H1 (cell line): Measurements from ENCODE around the gene CDK5R1. TPM values are rescaled to one million over a fixed set of nuclear protein-coding genes. Genes with fewer than 3 reads are reported as not detected.
A peak's percentile ranks its signal among the peaks of the same experiment; 100 is the strongest.

Experiments used
- HDAC2 ChIP-seq, 2 experiments: fragments of 300-600 bp in 1 of 2; sonication (generic) in 1 of 2; IDR thresholded peaks; 2 replicates each; pipeline ENCODE4 v1.6.1; 2011 to 2012; ENCODE audit warnings: low read depth in 2 of 2, low read length in 2 of 2, mild to moderate bottlenecking in 2 of 2, moderate library complexity in 2 of 2, borderline replicate concordance in 1 of 2, inconsistent platforms in 1 of 2
- polyA plus RNA-seq, 7 experiments: library from polyadenylated mRNA; depleted of rRNA in 3 of 7; stranded (reverse) in 5 of 7; unstranded in 2 of 7; fragments of >200 nt in 5 of 7; fragments of 200-250 nt in 2 of 7; gene quantifications; 1 replicate in 5 of 7; 2 replicates in 1 of 7; 4 replicates in 1 of 7; pipeline versions ENCODE4 v1.2.1 to v1.2.3, GENCODE V29; 2011 to 2013; ENCODE audit warnings: missing spikeins in 2 of 7, mixed read lengths in 2 of 7
- total RNA-seq: library from RNA; stranded (reverse); fragmentation: NEBNext Ultra II Directional; extraction: Animal tissue kit (Norgen Biotek cat#: 25700); gene quantifications from 2 replicates; pipeline ENCODE4 v1.2.1, GENCODE V29; 2021

The CDK5R1 gene
- total and polyA plus RNA-seq, 2 of the 8 experiments (the other 6 are each of a cell fraction or from before 2014, with no cell fraction given) = 2.7 to 9.9 TPM

DNA sequence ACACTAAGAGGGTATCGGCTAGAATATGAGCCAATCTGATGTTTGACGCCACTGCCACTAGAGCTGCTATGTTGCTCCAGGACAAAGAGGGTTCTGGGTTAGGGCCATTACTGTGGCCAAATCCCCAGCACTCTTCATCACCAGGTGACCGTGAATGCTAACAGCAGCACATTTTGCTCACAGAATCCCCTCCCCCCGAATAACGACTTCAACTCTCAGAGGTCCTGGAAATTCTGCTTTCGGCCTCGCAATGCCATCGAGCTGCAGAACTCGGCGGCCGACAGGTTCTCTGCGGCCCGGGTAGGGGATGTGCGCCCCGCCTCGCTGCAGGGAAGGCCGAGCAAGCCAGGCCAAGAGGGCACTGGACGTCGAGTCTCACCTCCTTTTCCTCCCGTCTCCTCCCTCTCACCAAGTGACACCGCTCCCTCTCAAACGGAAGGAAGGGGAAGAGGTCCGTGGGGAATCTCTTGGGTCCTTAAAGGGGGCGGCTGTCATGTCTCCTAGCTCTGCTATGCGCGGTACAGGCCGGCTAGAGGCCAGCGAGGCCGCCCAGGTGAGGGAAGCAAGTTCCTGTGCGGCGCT, 31.9 kb downstream of the CDK5R1 start (continued):
- 0 out of 4 replicates have a peak, but pooled peaks of 1 of the 2 experiments have one; percentile 39 for TF ChIP-seq HDAC2 (IDR thresholded peaks at IDR 0.05; ENCODE audit: borderline replicate concordance in 1 of 2, low read depth in 2 of 2, low read length in 2 of 2)
